SU-DHL-6 (cell line): ENCODE results near the gene ACY1.

ENCODE experiments used
- H2AFZ ChIP-seq: fragments of 200-600 bp; sonication (generic); 2 replicates; pipeline ENCODE4 v1.6.1; 2014; ENCODE audit warnings: low read depth, mild to moderate bottlenecking, moderate library complexity, mixed read lengths, antibody characterized with exemption, low read length; ENCODE audit not compliant: severe bottlenecking
- H3F3A ChIP-seq: fragments of 200-600 bp; shearing (Covaris generic); 2 replicates; pipeline ENCODE4 v1.6.0; 2016; ENCODE audit warnings: antibody characterized with exemption, mild to moderate bottlenecking; ENCODE audit not compliant: insufficient read depth
- H3K27ac ChIP-seq: fragments of 200-600 bp; sonication (generic); 2 replicates; pipeline ENCODE4 v1.5.1; 2016; ENCODE audit warnings: low read depth, mild to moderate bottlenecking, low read length, moderate library complexity, mixed read lengths
- H3K27me3 ChIP-seq: fragments of 200-600 bp; sonication (generic), shearing (Covaris generic); 2 replicates; pipeline ENCODE4 v1.6.0; 2014; ENCODE audit warnings: mild to moderate bottlenecking, low read length
- H3K36me3 ChIP-seq: fragments of 200-600 bp; sonication (generic); 2 replicates; pipeline ENCODE4 v1.6.1; 2014; ENCODE audit warnings: mild to moderate bottlenecking, low read length, mixed read lengths
- H3K4me2 ChIP-seq: fragments of 300-600, 200-600 bp; shearing (Covaris generic), sonication (generic); 2 replicates; pipeline ENCODE4 v1.6.0; 2014; ENCODE audit warnings: low read length, low read depth, mild to moderate bottlenecking; ENCODE audit not compliant: poor library complexity, severe bottlenecking
- H3K4me3 ChIP-seq: fragments of 200-600 bp; sonication (generic); 2 replicates; pipeline ENCODE4 v1.5.1; 2014; ENCODE audit warnings: antibody characterized with exemption, low read length, mild to moderate bottlenecking, mixed read lengths; ENCODE audit not compliant: insufficient read depth, poor library complexity, severe bottlenecking
- H3K79me2 ChIP-seq: fragments of 200-600 bp; sonication (generic); 2 replicates; pipeline ENCODE4 v1.6.1; 2014; ENCODE audit warnings: mild to moderate bottlenecking, low read length, moderate library complexity; ENCODE audit not compliant: insufficient read depth
- H3K9ac ChIP-seq: fragments of 200-600 bp; sonication (generic); 2 replicates; pipeline ENCODE4 v1.7.0; 2014; ENCODE audit warnings: mild to moderate bottlenecking, low read length
- H3K9me2 ChIP-seq: fragments of 200-600 bp; sonication (generic); replicated peaks from 2 replicates; pipeline ENCODE4 v1.6.1; 2014; ENCODE audit warnings: low read length; ENCODE audit not compliant: insufficient read depth
- H3K9me3 ChIP-seq: fragments of 200-600 bp; sonication (generic); 2 replicates; pipeline ENCODE4 v1.6.1; 2014; ENCODE audit warnings: low read length, mixed read lengths; ENCODE audit not compliant: insufficient read depth
- H4K20me1 ChIP-seq: fragments of 200-600 bp; sonication (generic); 2 replicates; pipeline ENCODE4 v1.6.1; 2014; ENCODE audit warnings: low read depth, mild to moderate bottlenecking, antibody characterized with exemption, low read length, moderate library complexity, mixed read lengths
- CTCF ChIP-seq: fragments of 200-600 bp; sonication (generic); IDR thresholded peaks from one replicate; pipeline ENCODE4 v1.5.1; 2017; ENCODE audit warnings: antibody characterized with exemption, mild to moderate bottlenecking, low read length, moderate library complexity; ENCODE audit not compliant: insufficient read depth, poor library complexity, severe bottlenecking
- EZH2phosphoT487 ChIP-seq: fragments of 200-600 bp; sonication (generic), shearing (Covaris generic); conservative IDR thresholded peaks from 2 replicates; pipeline ENCODE4 v1.6.1; 2018; ENCODE audit warnings: mild to moderate bottlenecking, antibody characterized with exemption, low read length, moderate library complexity, mixed read lengths

Gene ACY1

GRCh38 chr3:52006017-52006819, 22.9 kb downstream of the ACY1 start:
- Histone ChIP-seq H3K27me3 (no peaks in the 10 kb centered on the region), H3K79me2 (no peaks in the 10 kb centered on the region), H3K27ac (no peak overlapping the region), H3K9ac (no peak overlapping the region), H2AFZ (no peak overlapping the region), H3K9me3 (no peaks in the 10 kb centered on the region), H3K36me3 (no peaks in the 10 kb centered on the region), H3K9me2 (no peaks in the 10 kb centered on the region), H3F3A (no peaks in the 10 kb centered on the region), H3K4me3 (no peak overlapping the region), H3K4me2 (no peak overlapping the region), H4K20me1 (no peaks in the 10 kb centered on the region)
- no peak for TF ChIP-seq EZH2phosphoT487
- TF ChIP-seq CTCF, result no peak

GRCh38 chr3:52006820-52007133, 23.4 kb downstream of the ACY1 start:
- H3K9me2 ChIP-seq, result no peaks in the 10 kb centered on the region
- no peak overlapping the region for H2AFZ ChIP-seq
- no peaks in the 10 kb centered on the region for H3K79me2 ChIP-seq
- H3K4me3 ChIP-seq, result no peak overlapping the region
- TF ChIP-seq CTCF (no peak), EZH2phosphoT487 (no peak)
- H3K4me2 ChIP-seq, result no peak overlapping the region
- H3K36me3 ChIP-seq, result no peaks in the 10 kb centered on the region
- no peaks in the 10 kb centered on the region for H4K20me1 ChIP-seq
- no peaks in the 10 kb centered on the region for H3K27me3 ChIP-seq
- no peaks in the 10 kb centered on the region for H3F3A ChIP-seq
- no peak overlapping the region for H3K27ac ChIP-seq
- no peak overlapping the region for H3K9ac ChIP-seq
- no peaks in the 10 kb centered on the region for H3K9me3 ChIP-seq

- Histone ChIP-seq H4K20me1 (no peaks in the 10 kb centered on the region), H3K4me2 (no peak overlapping the region), H3K27ac (no peak overlapping the region), H3K36me3 (no peaks in the 10 kb centered on the region), H3F3A (no peaks in the 10 kb centered on the region), H3K4me3 (no peak overlapping the region), H3K79me2 (no peaks in the 10 kb centered on the region), H3K27me3 (no peaks in the 10 kb centered on the region), H3K9ac (no peak overlapping the region), H3K9me2 (no peaks in the 10 kb centered on the region), H3K9me3 (no peaks in the 10 kb centered on the region), H2AFZ (no peak overlapping the region)
- no peak for TF ChIP-seq CTCF
- no peak for TF ChIP-seq EZH2phosphoT487
Observed at GRCh38 chr3:52007291-52007690, 24.0 kb downstream of the ACY1 start.
